GM23338 (cell line): Measurements from ENCODE around the gene C10orf71. TPM values are rescaled to one million over a fixed set of nuclear protein-coding genes. Genes with fewer than 3 reads are reported as not detected.

Experiments
- ATAC-seq: fragments of 200-7000 bp; cut with Tn5 transposase; 3 replicates; pipeline ENCODE4 v1.9.1; 2020
- DNase-seq: peaks from one replicate; pipeline ENCODE4 v3.0.0-alpha.2; 2015; ENCODE audit warnings: low spot score
- H2AFZ ChIP-seq: fragments of 200-600 bp; sonication (generic); 2 replicates; pipeline ENCODE4 v1.8.0; 2016; ENCODE audit warnings: antibody characterized with exemption, mild to moderate bottlenecking, moderate library complexity
- H3F3A ChIP-seq: fragments of 200-600 bp; sonication (generic); replicated peaks from 2 replicates; pipeline ENCODE4 v1.8.0; 2017; ENCODE audit warnings: antibody characterized with exemption, mixed run types, low read depth
- H3K27ac ChIP-seq: fragments of 200-600 bp; sonication (generic); 2 replicates; pipeline ENCODE4 v1.6.1; 2016; ENCODE audit warnings: low read depth
- H3K27me3 ChIP-seq: fragments of 200-600 bp; sonication (generic); 2 replicates; pipeline ENCODE4 v1.8.0; 2016; ENCODE audit warnings: mild to moderate bottlenecking, mixed run types, moderate library complexity; ENCODE audit not compliant: insufficient read depth
- H3K36me3 ChIP-seq: fragments of 200-600 bp; sonication (generic); 2 replicates; pipeline ENCODE4 v1.8.0; 2016; ENCODE audit warnings: mild to moderate bottlenecking; ENCODE audit not compliant: insufficient read depth
- H3K4me1 ChIP-seq: fragments of 200-600 bp; sonication (generic); 2 replicates; pipeline ENCODE4 v1.8.0; 2016; ENCODE audit warnings: mild to moderate bottlenecking, moderate library complexity; ENCODE audit not compliant: insufficient read depth
- H3K4me2 ChIP-seq: fragments of 200-600 bp; sonication (generic); 2 replicates; pipeline ENCODE4 v1.7.1; 2017; ENCODE audit warnings: mixed run types
- H3K4me3 ChIP-seq: fragments of 200-600 bp; sonication (generic); 2 replicates; pipeline ENCODE4 v1.6.1; 2016; ENCODE audit warnings: mixed run types
- H3K79me2 ChIP-seq: fragments of 200-600 bp; sonication (generic); replicated peaks from 2 replicates; pipeline ENCODE4 v1.8.0; 2017; ENCODE audit warnings: mild to moderate bottlenecking; ENCODE audit not compliant: insufficient read depth
- H3K9me2 ChIP-seq: fragments of 200-600 bp; sonication (generic); 2 replicates; pipeline ENCODE4 v1.8.0; 2017; ENCODE audit not compliant: insufficient read depth
- H4K20me1 ChIP-seq: fragments of 200-600 bp; sonication (generic); replicated peaks from 2 replicates; pipeline ENCODE4 v1.8.0; 2017; ENCODE audit warnings: mild to moderate bottlenecking; ENCODE audit not compliant: insufficient read depth
- H3K27ac Mint-ChIP-seq: 2 replicates; pipeline ENCODE4 v1.8.0; 2020; ENCODE audit warnings: inconsistent platforms, mild to moderate bottlenecking, moderate library complexity, mixed read lengths
- H3K27me3 Mint-ChIP-seq: 3 replicates; pipeline ENCODE4 v1.8.0; 2022; ENCODE audit warnings: low read depth, mild to moderate bottlenecking, moderate library complexity, mixed read lengths, inconsistent platforms; ENCODE audit not compliant: insufficient read depth, poor library complexity
- H3K36me3 Mint-ChIP-seq: 3 replicates; pipeline ENCODE4 v1.8.0; 2021; ENCODE audit warnings: low read depth, mild to moderate bottlenecking, inconsistent platforms, moderate library complexity, mixed read lengths
- H3K4me1 Mint-ChIP-seq: 3 replicates; pipeline ENCODE4 v1.8.0; 2020; ENCODE audit warnings: mild to moderate bottlenecking, inconsistent platforms, mixed read lengths
- H3K4me3 Mint-ChIP-seq: 3 replicates; pipeline ENCODE4 v1.8.0; 2021; ENCODE audit warnings: moderate library complexity, mild to moderate bottlenecking, inconsistent platforms, mixed read lengths
- H3K9me3 Mint-ChIP-seq: 3 replicates; pipeline ENCODE4 v1.8.0; 2020; ENCODE audit warnings: moderate library complexity, mild to moderate bottlenecking, inconsistent platforms, mixed read lengths
- CREB1 ChIP-seq: fragments of 250-450 bp; sonication (Bioruptor Pico); IDR thresholded peaks from 2 replicates; pipeline ENCODE4 v1.5.0; 2020; ENCODE audit warnings: low read depth, mild to moderate bottlenecking, moderate library complexity
- EZH2 ChIP-seq: fragments of 200-600 bp; sonication (generic); IDR thresholded peaks from one replicate; pipeline ENCODE4 v1.8.0; 2017; ENCODE audit warnings: antibody characterized with exemption, mild to moderate bottlenecking, low read depth; ENCODE audit not compliant: unreplicated experiment
- EZH2phosphoT487 ChIP-seq: fragments of 200-600 bp; sonication (generic); IDR thresholded peaks from one replicate; pipeline ENCODE4 v1.8.1; 2018; ENCODE audit warnings: antibody characterized with exemption; ENCODE audit not compliant: unreplicated experiment
- JUNB ChIP-seq: IDR thresholded peaks from one replicate; pipeline ENCODE4 v1.6.1; 2016; ENCODE audit warnings: antibody characterized with exemption; ENCODE audit not compliant: unreplicated experiment
- NANOG ChIP-seq: IDR thresholded peaks from 2 replicates; pipeline ENCODE4 v1.6.1; 2016; ENCODE audit warnings: antibody characterized with exemption, borderline replicate concordance
- POLR2AphosphoS5 ChIP-seq: IDR thresholded peaks from 2 replicates; pipeline ENCODE4 v1.6.1; 2016; ENCODE audit warnings: antibody characterized with exemption, low read depth
- STAT1 ChIP-seq: IDR thresholded peaks from one replicate; pipeline ENCODE4 v1.6.1; 2016; ENCODE audit warnings: antibody characterized with exemption; ENCODE audit not compliant: unreplicated experiment
- ZNF114 ChIP-seq: fragments of 250-450 bp; sonication (Bioruptor Pico); IDR thresholded peaks from 2 replicates; pipeline ENCODE4 v1.5.0; 2020; ENCODE audit warnings: mild to moderate bottlenecking, moderate library complexity
- polyA plus RNA-seq: library from polyadenylated mRNA; unstranded; fragments of >200 nt; fragmentation: Nextera tagmentation; extraction: Ambion mirVana; gene quantifications from 2 replicates; pipeline ENCODE4 v1.2.1, GENCODE V29; 2016
- total RNA-seq: library from RNA; depleted of rRNA; stranded (reverse); fragments of >200 nt; shearing (Covaris generic); gene quantifications from 2 replicates; pipeline ENCODE4 v1.2.3, GENCODE V29; 2014
- TF ChIP-seq, protein P1 (sequence below), 2 experiments: fragments of 200-600 bp in 1 of 2; sonication (generic) in 1 of 2; conservative IDR thresholded peaks; 2 replicates each; pipeline versions ENCODE4 v1.5.1 to v1.6.1; 2016 to 2017; ENCODE audit warnings: antibody characterized with exemption in 2 of 2, low read depth in 2 of 2, mild to moderate bottlenecking in 2 of 2, moderate library complexity in 1 of 2
- TF ChIP-seq, protein P2 (sequence below): IDR thresholded peaks from 2 replicates; pipeline ENCODE4 v1.6.1; 2016; ENCODE audit warnings: antibody characterized with exemption
- TF ChIP-seq, protein P3 (sequence below): fragments of 250-450 bp; sonication (Bioruptor Pico); IDR thresholded peaks from 2 replicates; pipeline ENCODE4 v1.5.0; 2020; ENCODE audit warnings: mild to moderate bottlenecking, moderate library complexity

C10orf71 gene
- total and polyA plus RNA-seq, 2 experiments from 2014 or later: not detected

DNA sequence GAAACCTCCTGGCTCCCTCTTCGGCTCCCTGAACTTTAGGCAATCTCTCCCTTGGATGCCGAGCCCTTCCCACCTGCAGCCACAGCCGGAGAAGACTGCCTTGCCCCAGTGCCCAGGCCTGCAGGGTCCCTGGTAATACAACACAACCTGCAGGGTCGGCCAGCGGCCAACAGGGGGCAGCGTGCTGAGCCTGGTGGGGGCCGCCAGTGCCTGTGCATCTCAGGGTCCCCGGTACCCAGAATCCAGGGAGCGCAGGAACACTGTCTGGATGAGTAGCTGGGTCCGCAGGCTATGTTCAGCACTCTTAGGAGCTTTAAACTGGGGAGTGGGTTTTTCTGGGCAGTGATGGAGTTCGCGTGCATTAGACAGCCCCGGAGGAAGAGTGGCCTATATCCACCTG is 17.5 kb upstream of the C10orf71 start:
- Histone ChIP-seq H3F3A (no peaks in the 10 kb centered on the region), H3K79me2 (no peaks in the 10 kb centered on the region), H3K4me1 (no peaks in the 10 kb centered on the region), H3K27me3 (no peaks in the 10 kb centered on the region), H4K20me1 (no peaks in the 10 kb centered on the region), H3K27ac (no peak overlapping the region), H2AFZ (no peak overlapping the region), H3K4me2 (no peak overlapping the region), H3K36me3 (no peaks in the 10 kb centered on the region), H3K4me3 (no peak overlapping the region), H3K9me2 (no peaks in the 10 kb centered on the region; the same call in 1 of the 2 replicates)
- TF ChIP-seq ZNF114 (no peak), JUNB (no peak)
- TF ChIP-seq, protein P1, sequence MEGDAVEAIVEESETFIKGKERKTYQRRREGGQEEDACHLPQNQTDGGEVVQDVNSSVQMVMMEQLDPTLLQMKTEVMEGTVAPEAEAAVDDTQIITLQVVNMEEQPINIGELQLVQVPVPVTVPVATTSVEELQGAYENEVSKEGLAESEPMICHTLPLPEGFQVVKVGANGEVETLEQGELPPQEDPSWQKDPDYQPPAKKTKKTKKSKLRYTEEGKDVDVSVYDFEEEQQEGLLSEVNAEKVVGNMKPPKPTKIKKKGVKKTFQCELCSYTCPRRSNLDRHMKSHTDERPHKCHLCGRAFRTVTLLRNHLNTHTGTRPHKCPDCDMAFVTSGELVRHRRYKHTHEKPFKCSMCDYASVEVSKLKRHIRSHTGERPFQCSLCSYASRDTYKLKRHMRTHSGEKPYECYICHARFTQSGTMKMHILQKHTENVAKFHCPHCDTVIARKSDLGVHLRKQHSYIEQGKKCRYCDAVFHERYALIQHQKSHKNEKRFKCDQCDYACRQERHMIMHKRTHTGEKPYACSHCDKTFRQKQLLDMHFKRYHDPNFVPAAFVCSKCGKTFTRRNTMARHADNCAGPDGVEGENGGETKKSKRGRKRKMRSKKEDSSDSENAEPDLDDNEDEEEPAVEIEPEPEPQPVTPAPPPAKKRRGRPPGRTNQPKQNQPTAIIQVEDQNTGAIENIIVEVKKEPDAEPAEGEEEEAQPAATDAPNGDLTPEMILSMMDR (conservative IDR thresholded peaks at IDR 0.05; ENCODE audit: low read depth in 2 of 2): peak; percentile 86 to 91
- no peaks in the 10 kb centered on the region; the same call in 2 of the 3 replicates for H3K4me1 Mint-ChIP-seq
- H3K9me3 Mint-ChIP-seq: no peaks in the 10 kb centered on the region
- no peak overlapping the region for H3K4me3 Mint-ChIP-seq
- no peaks in the 10 kb centered on the region for H3K27me3 Mint-ChIP-seq
- H3K36me3 Mint-ChIP-seq: no peaks in the 10 kb centered on the region
- ATAC-seq (peak; percentile 98), DNase-seq (peak; percentile 78)
- H3K27ac Mint-ChIP-seq: no peak overlapping the region

DNA sequence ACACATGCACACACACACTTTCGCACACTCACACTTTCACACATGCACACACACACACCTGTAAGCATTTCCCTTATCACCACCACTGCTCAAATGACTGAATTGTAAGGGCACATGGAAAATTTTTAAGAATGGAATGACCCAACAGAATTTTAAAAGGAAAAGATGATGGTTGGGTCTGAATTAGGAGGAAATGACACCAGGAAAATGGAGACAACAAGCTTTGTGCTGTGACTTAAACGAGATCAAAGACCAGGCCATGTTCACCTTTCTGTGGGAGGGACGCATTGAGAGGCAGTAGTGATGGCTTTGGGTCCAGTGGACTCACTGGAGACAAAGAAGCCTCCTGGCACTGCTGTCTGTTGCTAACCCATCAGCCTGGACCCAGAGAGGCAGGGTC is 16.7 kb upstream of the C10orf71 start:
- no peaks in the 10 kb centered on the region for H4K20me1 ChIP-seq
- no peak overlapping the region for H3K4me3 Mint-ChIP-seq
- no peaks in the 10 kb centered on the region; the same call in 1 of the 2 replicates for H3K9me2 ChIP-seq
- no peaks in the 10 kb centered on the region for H3F3A ChIP-seq
- H3K79me2 ChIP-seq: no peaks in the 10 kb centered on the region
- no peak overlapping the region for H3K27ac ChIP-seq
- no peak for ATAC-seq
- DNase-seq: no peak
- no peaks in the 10 kb centered on the region for H3K36me3 ChIP-seq
- no peak overlapping the region for H2AFZ ChIP-seq
- H3K4me3 ChIP-seq: no peak overlapping the region
- H3K27me3 Mint-ChIP-seq: no peaks in the 10 kb centered on the region
- H3K4me1 Mint-ChIP-seq: no peaks in the 10 kb centered on the region; the same call in 2 of the 3 replicates
- H3K36me3 Mint-ChIP-seq: no peaks in the 10 kb centered on the region
- H3K9me3 Mint-ChIP-seq: no peaks in the 10 kb centered on the region
- H3K4me1 ChIP-seq: no peaks in the 10 kb centered on the region
- H3K4me2 ChIP-seq: no peak overlapping the region
- H3K27ac Mint-ChIP-seq: no peak overlapping the region
- no peaks in the 10 kb centered on the region for H3K27me3 ChIP-seq
- TF ChIP-seq STAT1: no peak
- TF ChIP-seq EZH2: no peak
- TF ChIP-seq, protein P1 (conservative IDR thresholded peaks at IDR 0.05; ENCODE audit: low read depth in 2 of 2): no peak
- no peak for TF ChIP-seq POLR2AphosphoS5
- TF ChIP-seq EZH2phosphoT487: no peak
- no peak for TF ChIP-seq JUNB
- TF ChIP-seq, protein P2, sequence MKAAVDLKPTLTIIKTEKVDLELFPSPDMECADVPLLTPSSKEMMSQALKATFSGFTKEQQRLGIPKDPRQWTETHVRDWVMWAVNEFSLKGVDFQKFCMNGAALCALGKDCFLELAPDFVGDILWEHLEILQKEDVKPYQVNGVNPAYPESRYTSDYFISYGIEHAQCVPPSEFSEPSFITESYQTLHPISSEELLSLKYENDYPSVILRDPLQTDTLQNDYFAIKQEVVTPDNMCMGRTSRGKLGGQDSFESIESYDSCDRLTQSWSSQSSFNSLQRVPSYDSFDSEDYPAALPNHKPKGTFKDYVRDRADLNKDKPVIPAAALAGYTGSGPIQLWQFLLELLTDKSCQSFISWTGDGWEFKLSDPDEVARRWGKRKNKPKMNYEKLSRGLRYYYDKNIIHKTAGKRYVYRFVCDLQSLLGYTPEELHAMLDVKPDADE: no peak
- TF ChIP-seq CREB1 (CRISPR knock-in tag): no peak
- TF ChIP-seq, protein P3, sequence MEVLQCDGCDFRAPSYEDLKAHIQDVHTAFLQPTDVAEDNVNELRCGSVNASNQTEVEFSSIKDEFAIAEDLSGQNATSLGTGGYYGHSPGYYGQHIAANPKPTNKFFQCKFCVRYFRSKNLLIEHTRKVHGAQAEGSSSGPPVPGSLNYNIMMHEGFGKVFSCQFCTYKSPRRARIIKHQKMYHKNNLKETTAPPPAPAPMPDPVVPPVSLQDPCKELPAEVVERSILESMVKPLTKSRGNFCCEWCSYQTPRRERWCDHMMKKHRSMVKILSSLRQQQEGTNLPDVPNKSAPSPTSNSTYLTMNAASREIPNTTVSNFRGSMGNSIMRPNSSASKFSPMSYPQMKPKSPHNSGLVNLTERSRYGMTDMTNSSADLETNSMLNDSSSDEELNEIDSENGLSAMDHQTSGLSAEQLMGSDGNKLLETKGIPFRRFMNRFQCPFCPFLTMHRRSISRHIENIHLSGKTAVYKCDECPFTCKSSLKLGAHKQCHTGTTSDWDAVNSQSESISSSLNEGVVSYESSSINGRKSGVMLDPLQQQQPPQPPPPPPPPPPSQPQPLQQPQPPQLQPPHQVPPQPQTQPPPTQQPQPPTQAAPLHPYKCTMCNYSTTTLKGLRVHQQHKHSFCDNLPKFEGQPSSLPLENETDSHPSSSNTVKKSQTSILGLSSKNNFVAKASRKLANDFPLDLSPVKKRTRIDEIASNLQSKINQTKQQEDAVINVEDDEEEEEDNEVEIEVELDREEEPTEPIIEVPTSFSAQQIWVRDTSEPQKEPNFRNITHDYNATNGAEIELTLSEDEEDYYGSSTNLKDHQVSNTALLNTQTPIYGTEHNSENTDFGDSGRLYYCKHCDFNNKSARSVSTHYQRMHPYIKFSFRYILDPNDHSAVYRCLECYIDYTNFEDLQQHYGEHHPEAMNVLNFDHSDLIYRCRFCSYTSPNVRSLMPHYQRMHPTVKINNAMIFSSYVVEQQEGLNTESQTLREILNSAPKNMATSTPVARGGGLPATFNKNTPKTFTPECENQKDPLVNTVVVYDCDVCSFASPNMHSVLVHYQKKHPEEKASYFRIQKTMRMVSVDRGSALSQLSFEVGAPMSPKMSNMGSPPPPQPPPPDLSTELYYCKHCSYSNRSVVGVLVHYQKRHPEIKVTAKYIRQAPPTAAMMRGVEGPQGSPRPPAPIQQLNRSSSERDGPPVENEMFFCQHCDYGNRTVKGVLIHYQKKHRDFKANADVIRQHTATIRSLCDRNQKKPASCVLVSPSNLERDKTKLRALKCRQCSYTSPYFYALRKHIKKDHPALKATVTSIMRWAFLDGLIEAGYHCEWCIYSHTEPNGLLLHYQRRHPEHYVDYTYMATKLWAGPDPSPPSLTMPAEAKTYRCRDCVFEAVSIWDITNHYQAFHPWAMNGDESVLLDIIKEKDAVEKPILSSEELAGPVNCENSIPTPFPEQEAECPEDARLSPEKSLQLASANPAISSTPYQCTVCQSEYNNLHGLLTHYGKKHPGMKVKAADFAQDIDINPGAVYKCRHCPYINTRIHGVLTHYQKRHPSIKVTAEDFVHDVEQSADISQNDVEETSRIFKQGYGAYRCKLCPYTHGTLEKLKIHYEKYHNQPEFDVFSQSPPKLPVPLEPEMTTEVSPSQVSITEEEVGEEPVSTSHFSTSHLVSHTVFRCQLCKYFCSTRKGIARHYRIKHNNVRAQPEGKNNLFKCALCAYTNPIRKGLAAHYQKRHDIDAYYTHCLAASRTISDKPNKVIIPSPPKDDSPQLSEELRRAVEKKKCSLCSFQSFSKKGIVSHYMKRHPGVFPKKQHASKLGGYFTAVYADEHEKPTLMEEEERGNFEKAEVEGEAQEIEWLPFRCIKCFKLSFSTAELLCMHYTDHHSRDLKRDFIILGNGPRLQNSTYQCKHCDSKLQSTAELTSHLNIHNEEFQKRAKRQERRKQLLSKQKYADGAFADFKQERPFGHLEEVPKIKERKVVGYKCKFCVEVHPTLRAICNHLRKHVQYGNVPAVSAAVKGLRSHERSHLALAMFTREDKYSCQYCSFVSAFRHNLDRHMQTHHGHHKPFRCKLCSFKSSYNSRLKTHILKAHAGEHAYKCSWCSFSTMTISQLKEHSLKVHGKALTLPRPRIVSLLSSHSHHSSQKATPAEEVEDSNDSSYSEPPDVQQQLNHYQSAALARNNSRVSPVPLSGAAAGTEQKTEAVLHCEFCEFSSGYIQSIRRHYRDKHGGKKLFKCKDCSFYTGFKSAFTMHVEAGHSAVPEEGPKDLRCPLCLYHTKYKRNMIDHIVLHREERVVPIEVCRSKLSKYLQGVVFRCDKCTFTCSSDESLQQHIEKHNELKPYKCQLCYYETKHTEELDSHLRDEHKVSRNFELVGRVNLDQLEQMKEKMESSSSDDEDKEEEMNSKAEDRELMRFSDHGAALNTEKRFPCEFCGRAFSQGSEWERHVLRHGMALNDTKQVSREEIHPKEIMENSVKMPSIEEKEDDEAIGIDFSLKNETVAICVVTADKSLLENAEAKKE (CRISPR knock-in tag): no peak
- no peak for TF ChIP-seq ZNF114
- no peak for TF ChIP-seq NANOG
